Naive thymus-derived CD4-positive, alpha-beta T cell (primary cell): ENCODE results near the gene ADCK2. TPM values are rescaled to one million over a fixed set of nuclear protein-coding genes. Genes with fewer than 3 reads are reported as not detected.
"Not testable (repeated sequence)": the region's sequence is repeated elsewhere in the genome, so short reads cannot be mapped to it uniquely, and the experiment has no call there.

ENCODE experiments used
- ATAC-seq: fragments of 150-1000 bp; cut with Tn5 transposase; 2 replicates; pipeline ENCODE4 v1.10.0; 2021; ENCODE audit warnings: mild to moderate bottlenecking, moderate library complexity
- CTCF ChIA-PET: fragments of 350-600 bp; sonication (Branson Sonifier 250); formaldehyde crosslinking; loops from one replicate; lab custom pipeline; 2021; ENCODE audit warnings: antibody characterized with exemption; lab: Charles Lee
- POLR2A ChIA-PET: fragments of 350-600 bp; sonication (Branson Sonifier 250); formaldehyde crosslinking; loops from one replicate; lab custom pipeline; 2021; ENCODE audit warnings: antibody characterized with exemption, inconsistent platforms; lab: Charles Lee
- DNase-seq, 9 donors: peaks; one replicate each; pipeline versions ENCODE4 v3.0.0 to v3.0.0-alpha.2; 2020 to 2022; ENCODE audit warnings: mixed read lengths in 1 of 9
- H3K27ac ChIP-seq: one replicate; pipeline ENCODE4 v1.7.0; 2013; ENCODE audit warnings: mild to moderate bottlenecking, low read depth, low read length, moderate library complexity
- H3K27me3 ChIP-seq, 2 donors: one replicate each; pipeline ENCODE4 v1.7.0; 2013; ENCODE audit warnings: low read length in 2 of 2, mild to moderate bottlenecking in 2 of 2, moderate library complexity in 2 of 2; ENCODE audit not compliant: control insufficient read depth in 2 of 2, insufficient read depth in 2 of 2
- H3K36me3 ChIP-seq, 3 experiments: 1 replicate in 2 of 3; 2 replicates in 1 of 3; pipeline ENCODE4 v1.7.0; 2013; ENCODE audit warnings: low read length in 3 of 3, mild to moderate bottlenecking in 3 of 3, moderate library complexity in 1 of 3; ENCODE audit not compliant: insufficient read depth in 3 of 3, control insufficient read depth in 2 of 3
- H3K4me1 ChIP-seq, 2 donors: one replicate each; pipeline ENCODE4 v1.7.0; 2013; ENCODE audit warnings: low read length in 2 of 2, mild to moderate bottlenecking in 2 of 2, moderate library complexity in 1 of 2; ENCODE audit not compliant: control insufficient read depth in 2 of 2, insufficient read depth in 2 of 2
- H3K4me3 ChIP-seq: 2 replicates; pipeline ENCODE4 v1.7.0; 2013; ENCODE audit warnings: mild to moderate bottlenecking, low read length
- H3K9me3 ChIP-seq, 3 experiments: 1 replicate in 2 of 3; 2 replicates in 1 of 3; pipeline ENCODE4 v1.7.0; 2013; ENCODE audit warnings: low read length in 3 of 3; ENCODE audit not compliant: control insufficient read depth in 2 of 3
- H3K27ac Mint-ChIP-seq, 9 donors: one replicate each; pipeline ENCODE4 v1.8.0; 2020 to 2022; ENCODE audit warnings: mixed read lengths in 9 of 9, mild to moderate bottlenecking in 8 of 9, moderate library complexity in 5 of 9, inconsistent platforms in 2 of 9
- H3K27me3 Mint-ChIP-seq, 5 donors: one replicate each; pipeline ENCODE4 v1.8.0; 2021 to 2022; ENCODE audit warnings: mixed read lengths in 5 of 5, mild to moderate bottlenecking in 1 of 5
- H3K36me3 Mint-ChIP-seq, 5 donors: one replicate each; pipeline ENCODE4 v1.8.0; 2020 to 2022; ENCODE audit warnings: mixed read lengths in 5 of 5, mild to moderate bottlenecking in 3 of 5, inconsistent platforms in 1 of 5
- H3K4me1 Mint-ChIP-seq, 7 donors: one replicate each; pipeline ENCODE4 v1.8.0; 2020 to 2022; ENCODE audit warnings: mixed read lengths in 7 of 7, mild to moderate bottlenecking in 3 of 7, inconsistent platforms in 1 of 7
- H3K4me3 Mint-ChIP-seq, 10 donors: one replicate each; pipeline ENCODE4 v1.8.0; 2020 to 2022; ENCODE audit warnings: mild to moderate bottlenecking in 10 of 10, mixed read lengths in 10 of 10, moderate library complexity in 6 of 10, inconsistent platforms in 2 of 10
- H3K9me3 Mint-ChIP-seq, 11 donors: one replicate each; pipeline ENCODE4 v1.8.0; 2020 to 2022; ENCODE audit warnings: mixed read lengths in 11 of 11, mild to moderate bottlenecking in 4 of 11, inconsistent platforms in 1 of 11, moderate library complexity in 1 of 11
- intact Hi-C, 2 donors: fragments of 100-400 bp; cut with micrococcal nuclease; formaldehyde crosslinking; loops; one replicate each; pipeline ENCODE4 v1.15.1; 2023
- polyA plus RNA-seq, 2 donors: library from polyadenylated mRNA; unstranded; fragments of 300-500 nt; fragmentation: Illumina TruSeq; gene quantifications; one replicate each; pipeline ENCODE4 v1.2.3, GENCODE V29; 2021
- total RNA-seq, 6 experiments: library from RNA in 5 of 6; stranded (reverse) in 5 of 6; gene quantifications; 1 replicate in 5 of 6; 2 replicates in 1 of 6; pipeline ENCODE4 v1.2.3 and lab custom pipeline; 2021 to 2026

The ADCK2 gene
- total and polyA plus RNA-seq, 7 experiments from 2014 or later, result 15.2 to 34.2 (median 18.9) TPM

DNA sequence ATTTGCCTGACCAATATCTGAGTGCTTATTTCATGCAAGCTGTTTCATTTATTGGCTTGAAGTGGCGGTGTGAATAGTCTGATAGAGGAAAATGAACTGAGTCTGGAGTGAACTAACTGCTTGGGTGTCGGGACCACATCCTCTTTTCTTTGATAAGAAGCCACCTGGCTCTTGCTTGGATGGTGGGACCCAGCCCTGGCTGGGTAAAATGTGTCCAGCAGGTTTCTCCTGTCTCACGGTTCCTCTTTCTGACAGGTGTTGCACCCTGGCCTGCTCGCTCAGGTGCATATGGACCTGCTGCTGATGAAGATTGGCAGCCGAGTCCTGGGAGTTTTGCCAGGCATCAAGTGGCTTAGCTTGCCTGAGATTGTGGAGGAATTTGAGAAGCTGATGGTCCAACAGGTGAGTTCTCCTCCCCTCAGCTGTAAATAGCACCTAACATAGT, 1.6 kb downstream of the ADCK2 start:
- peaks cover 3 to 20% (median 14%) of the 10 kb centered on the region in 5 donors for H3K36me3 Mint-ChIP-seq
- H3K4me1 Mint-ChIP-seq, result peaks cover 20 to 43% (median 37%) of the 10 kb centered on the region in 7 donors
- ATAC-seq, result no peak
- H3K27me3 ChIP-seq, result no peaks in the 10 kb centered on the region
- no peaks in the 10 kb centered on the region for H3K9me3 ChIP-seq
- DNase-seq, result no peak
- no peaks in the 10 kb centered on the region for H3K9me3 Mint-ChIP-seq
- H3K4me3 ChIP-seq, result no peak overlapping the region
- peak overlapping the region; percentile 81 to 94 (median 89) for H3K4me3 Mint-ChIP-seq
- POLR2A ChIA-PET, result interaction anchor here (0.7 to 3.2 kb wide), 8 partner anchors 8 to 251 kb away, joined by 3 to 26 read pairs (median 5); partner anchors contain the start of genes BRAF and NDUFB2
- peak overlapping the region; percentile 41 to 92 (median 80) for H3K27ac Mint-ChIP-seq
- intact Hi-C loops, result loop anchor here in 1 of 2 donors (5.0 to 10.0 kb wide), 2 partner anchors 610 to 1063 kb away; partner anchors contain the start of genes PARP12 and SSBP1
- H3K36me3 ChIP-seq, result peaks cover 0 to 30% (median 0%) of the 10 kb centered on the region in 3 experiments
- H3K27ac ChIP-seq, result peak overlapping the region; percentile 91
- CTCF ChIA-PET, result interaction anchor here (0.6 to 1.2 kb wide), 6 partner anchors 21 to 343 kb away, joined by 3 to 5 read pairs (median 3); no protein-coding TSS in a partner anchor
- H3K27me3 Mint-ChIP-seq, result no peaks in the 10 kb centered on the region
- peaks cover 11 to 14% of the 10 kb centered on the region in 2 donors for H3K4me1 ChIP-seq

DNA sequence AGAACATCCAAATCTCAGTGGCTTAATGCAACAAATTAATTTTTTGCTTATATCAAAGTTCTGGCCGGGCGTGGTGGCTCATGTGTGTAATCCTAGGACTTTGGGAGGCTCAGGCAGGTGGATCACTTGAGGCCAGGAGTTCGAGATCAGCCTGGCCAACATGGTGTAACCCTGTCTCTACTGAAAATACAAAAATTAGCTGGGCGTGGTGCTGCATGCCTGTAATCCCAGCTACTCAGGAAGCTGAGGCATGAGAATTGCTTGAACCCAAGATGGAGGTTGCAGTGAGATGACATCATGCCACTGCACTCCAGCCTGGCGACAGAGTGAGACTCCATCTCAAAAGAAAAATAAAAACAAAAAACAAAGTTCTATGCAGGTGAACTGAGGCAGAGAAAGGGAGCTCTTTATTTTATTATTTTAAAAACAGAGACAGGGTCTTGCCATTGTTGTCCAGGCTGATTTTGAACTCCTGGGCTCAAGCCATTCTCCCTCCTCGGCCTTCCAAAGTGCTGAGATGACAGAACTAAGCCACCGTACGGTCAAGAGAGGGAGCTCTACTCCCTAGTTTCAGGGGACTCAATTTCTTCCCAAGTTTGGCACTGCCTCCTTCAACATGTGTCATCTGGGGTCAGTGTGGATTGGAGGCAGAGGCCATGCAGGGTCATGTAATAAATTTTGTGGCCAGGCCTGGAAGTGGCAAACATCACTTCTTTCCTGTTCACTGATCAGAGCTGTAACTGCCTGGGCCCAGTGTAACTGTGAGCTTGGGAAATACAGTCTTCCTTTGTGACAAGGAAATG, 2.4 kb downstream of the ADCK2 start:
- DNase-seq (no peak), ATAC-seq (no peak)
- no peaks in the 10 kb centered on the region for H3K9me3 ChIP-seq
- H3K36me3 ChIP-seq, result peaks cover 0 to 32% (median 0%) of the 10 kb centered on the region in 3 experiments
- Mint-ChIP-seq H3K27me3 (no peaks in the 10 kb centered on the region), H3K4me1 (peaks cover 20 to 43% (median 37%) of the 10 kb centered on the region in 7 donors), H3K27ac (peak overlapping the region in 7 of 9 donors; percentile 9 to 80 (median 31)), H3K9me3 (no peaks in the 10 kb centered on the region), H3K4me3 (peak overlapping the region; percentile 48 to 94 (median 86)), H3K36me3 (peaks cover 3 to 24% (median 15%) of the 10 kb centered on the region in 5 donors)
- ChIA-PET POLR2A (interaction anchor here (0.9 to 3.2 kb wide), 5 partner anchors 7 to 48 kb away, joined by 3 to 26 read pairs (median 4); partner anchors contain the start of gene NDUFB2), CTCF (interaction anchor here (1.0 to 1.2 kb wide), 3 partner anchors 44 to 198 kb away, joined by 3 to 5 read pairs (median 4); no protein-coding TSS in a partner anchor)
- no peaks in the 10 kb centered on the region for H3K27me3 ChIP-seq
- no peak overlapping the region for H3K27ac ChIP-seq
- no peak overlapping the region for H3K4me3 ChIP-seq
- peaks cover 11 to 14% of the 10 kb centered on the region in 2 donors for H3K4me1 ChIP-seq
- intact Hi-C loops, result loop anchor here in 1 of 2 donors (5.0 to 10.0 kb wide), 2 partner anchors 610 to 1062 kb away; partner anchors contain the start of genes PARP12 and SSBP1

DNA sequence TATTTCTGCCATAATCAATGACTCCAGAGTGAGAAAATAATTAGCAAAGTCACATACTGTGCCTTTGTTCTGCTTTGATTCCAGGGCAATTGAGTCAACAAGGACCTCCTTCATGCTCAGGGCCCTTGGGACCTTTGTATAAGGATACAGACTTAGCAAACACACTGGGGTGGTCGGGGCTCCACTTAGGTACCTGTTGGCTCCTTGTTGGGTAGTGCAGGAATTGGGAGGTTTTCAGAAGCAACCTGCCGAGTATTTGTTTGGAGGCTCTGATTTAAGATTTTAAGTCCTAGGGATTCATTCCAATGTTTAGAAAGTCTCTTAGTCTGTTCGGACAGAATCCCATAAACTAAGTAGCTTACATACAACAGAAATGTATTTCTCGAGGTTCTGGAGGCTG, 3.0 kb downstream of the ADCK2 start:
- peaks cover 3 to 30% (median 18%) of the 10 kb centered on the region in 5 donors for H3K36me3 Mint-ChIP-seq
- Histone ChIP-seq H3K9me3 (no peaks in the 10 kb centered on the region), H3K27ac (no peak overlapping the region), H3K27me3 (no peaks in the 10 kb centered on the region), H3K36me3 (peaks cover 0 to 39% (median 0%) of the 10 kb centered on the region in 3 experiments), H3K4me1 (peaks cover 11 to 14% of the 10 kb centered on the region in 2 donors), H3K4me3 (no peak overlapping the region)
- peak overlapping the region in 3 of 10 donors; percentile 48 to 86 (median 81) for H3K4me3 Mint-ChIP-seq
- ATAC-seq, result no peak
- intact Hi-C loops, result loop anchor here in 1 of 2 donors (10.0 kb wide), 1 partner anchor 611 kb away; the partner anchor contains the start of gene PARP12
- H3K27me3 Mint-ChIP-seq, result no peaks in the 10 kb centered on the region
- no peaks in the 10 kb centered on the region for H3K9me3 Mint-ChIP-seq
- H3K27ac Mint-ChIP-seq, result no peak overlapping the region
- DNase-seq, result no peak
- ChIA-PET CTCF (interaction anchor here (1.2 kb wide), 1 partner anchor 199 kb away, joined by 4 read pairs; no protein-coding TSS in a partner anchor), POLR2A (interaction anchor here (0.9 to 3.2 kb wide), 3 partner anchors 10 to 21 kb away, joined by 3 to 26 read pairs (median 4); partner anchors contain the start of gene NDUFB2)
- peaks cover 18 to 43% (median 37%) of the 10 kb centered on the region in 7 donors for H3K4me1 Mint-ChIP-seq

DNA sequence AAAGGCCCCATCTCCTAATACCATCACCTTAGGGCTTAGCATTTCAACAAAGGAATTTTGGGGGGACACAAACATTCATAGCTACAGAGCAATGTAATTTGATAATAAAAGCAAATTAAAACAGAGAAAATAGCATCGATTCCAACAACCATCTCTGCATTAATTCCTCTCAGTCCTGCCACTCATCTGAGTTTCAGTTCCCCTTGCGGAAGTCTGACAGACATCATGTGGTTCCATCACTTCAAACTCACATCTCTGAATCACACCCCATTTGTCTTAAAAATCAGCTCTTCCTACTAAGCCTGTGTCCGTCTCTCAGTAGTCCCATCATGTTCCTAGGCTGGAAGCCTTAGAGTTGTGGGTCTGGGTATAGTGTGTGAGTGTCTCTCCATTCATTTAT, 3.6 kb downstream of the ADCK2 start:
- H3K27ac ChIP-seq, result no peak overlapping the region
- CTCF ChIA-PET, result interaction anchor here (0.6 kb wide), 1 partner anchor 15 kb away, joined by 4 read pairs; no protein-coding TSS in a partner anchor
- ATAC-seq (peak; percentile 9), DNase-seq (no peak)
- no peak overlapping the region for H3K4me3 ChIP-seq
- intact Hi-C loops, result loop anchor here in 1 of 2 donors (10.0 kb wide), 1 partner anchor 612 kb away; the partner anchor contains the start of gene PARP12
- peaks cover 11 to 14% of the 10 kb centered on the region in 2 donors for H3K4me1 ChIP-seq
- POLR2A ChIA-PET, result no interaction called here
- H3K9me3 ChIP-seq, result no peaks in the 10 kb centered on the region
- H3K4me3 Mint-ChIP-seq, result no peak overlapping the region
- no peaks in the 10 kb centered on the region for H3K9me3 Mint-ChIP-seq
- peak overlapping the region in 1 of 9 donors; percentile 45 for H3K27ac Mint-ChIP-seq
- H3K36me3 Mint-ChIP-seq, result peaks cover 3 to 34% (median 22%) of the 10 kb centered on the region in 5 donors
- H3K36me3 ChIP-seq, result peaks cover 0 to 43% (median 0%) of the 10 kb centered on the region in 3 experiments
- no peaks in the 10 kb centered on the region for H3K27me3 ChIP-seq
- peaks cover 18 to 43% (median 36%) of the 10 kb centered on the region in 7 donors for H3K4me1 Mint-ChIP-seq
- H3K27me3 Mint-ChIP-seq, result no peaks in the 10 kb centered on the region

DNA sequence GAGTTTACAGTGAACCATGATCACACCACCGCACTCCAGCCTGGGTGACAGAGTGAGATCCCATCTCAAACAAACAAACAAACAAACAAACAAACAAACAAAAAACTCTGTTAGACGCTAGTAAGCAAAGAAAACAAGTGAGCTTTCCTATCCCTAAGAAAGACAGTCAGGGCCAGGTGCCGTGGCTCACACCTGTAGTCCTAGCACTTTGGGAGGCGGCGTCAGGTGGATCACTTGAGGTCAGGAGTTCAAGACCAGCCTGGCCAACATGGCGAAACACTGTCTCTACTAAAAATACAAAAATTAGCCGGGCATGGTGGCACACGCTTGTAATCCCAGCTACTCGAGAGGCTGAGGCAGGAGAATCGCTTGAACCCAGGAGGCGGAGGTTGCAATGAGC, 4.2 kb downstream of the ADCK2 start:
- H3K9me3 Mint-ChIP-seq, DNase-seq, H3K4me3 Mint-ChIP-seq, H3K27me3 ChIP-seq, ATAC-seq, H3K9me3 ChIP-seq, H3K27ac ChIP-seq, H3K27ac Mint-ChIP-seq, H3K4me3 ChIP-seq, H3K27me3 Mint-ChIP-seq, POLR2A ChIA-PET: not testable (repeated sequence)
- peaks cover 18 to 43% (median 36%) of the 10 kb centered on the region in 7 donors for H3K4me1 Mint-ChIP-seq
- CTCF ChIA-PET, result interaction anchor here (0.6 kb wide), 1 partner anchor 14 kb away, joined by 4 read pairs; no protein-coding TSS in a partner anchor
- Histone ChIP-seq H3K4me1 (peaks cover 11 to 14% of the 10 kb centered on the region in 2 donors), H3K36me3 (peaks cover 0 to 47% (median 4%) of the 10 kb centered on the region in 3 experiments)
- peaks cover 5 to 37% (median 22%) of the 10 kb centered on the region in 5 donors for H3K36me3 Mint-ChIP-seq
- intact Hi-C loops, result loop anchor here in 1 of 2 donors (10.0 kb wide), 1 partner anchor 612 kb away; the partner anchor contains the start of gene PARP12

DNA sequence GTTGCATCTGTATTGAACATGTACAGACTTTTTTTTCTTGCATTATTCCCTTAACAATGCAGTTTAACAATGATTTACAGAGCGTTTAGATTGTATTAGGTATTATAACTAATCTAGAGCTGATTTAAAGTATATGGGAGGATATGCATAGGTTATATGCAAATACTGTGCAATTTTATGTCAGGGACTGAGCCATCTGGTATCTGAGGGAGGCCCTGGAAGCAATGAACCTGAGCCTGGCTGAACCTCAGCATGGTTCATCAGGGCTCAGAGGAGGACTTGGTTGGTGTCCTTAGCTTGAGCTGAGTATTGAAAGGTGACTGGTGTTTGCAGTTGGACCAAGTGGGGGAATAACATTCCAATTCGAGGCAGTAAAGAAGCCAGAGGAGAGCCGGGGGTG, 4.8 kb downstream of the ADCK2 start:
- Histone ChIP-seq H3K27ac (no peak overlapping the region), H3K4me1 (peaks cover 8 to 14% of the 10 kb centered on the region in 2 donors), H3K4me3 (no peak overlapping the region), H3K27me3 (no peaks in the 10 kb centered on the region), H3K36me3 (peaks cover 0 to 51% (median 6%) of the 10 kb centered on the region in 3 experiments), H3K9me3 (no peaks in the 10 kb centered on the region)
- ChIA-PET POLR2A (no interaction called here), CTCF (no interaction called here)
- DNase-seq (no peak), ATAC-seq (no peak)
- Mint-ChIP-seq H3K4me1 (peaks cover 18 to 41% (median 30%) of the 10 kb centered on the region in 7 donors), H3K4me3 (no peak overlapping the region), H3K36me3 (peaks cover 9 to 40% (median 22%) of the 10 kb centered on the region in 5 donors), H3K27me3 (no peaks in the 10 kb centered on the region), H3K27ac (peak overlapping the region in 1 of 9 donors; percentile 16), H3K9me3 (no peaks in the 10 kb centered on the region)
- intact Hi-C loops, result loop anchor here in 1 of 2 donors (10.0 kb wide), 1 partner anchor 613 kb away; the partner anchor contains the start of gene PARP12
